OCI-LY3 (cell line): Measurements from ENCODE around the gene H2BK1.

Experiments used
- CTCF ChIP-seq: fragments of 200-600, 300-600 bp; sonication (generic); IDR thresholded peaks from 2 replicates; pipeline ENCODE4 v1.5.1; 2014; ENCODE audit warnings: antibody characterized with exemption, low read length, low read depth
- EZH2phosphoT487 ChIP-seq: fragments of 200-600 bp; shearing (Covaris generic); IDR thresholded peaks from 2 replicates; pipeline ENCODE4 v1.6.1; 2018; ENCODE audit warnings: antibody characterized with exemption, mixed run types, low read depth

- TF ChIP-seq CTCF = no peak
- TF ChIP-seq EZH2phosphoT487 = no peak
Measured at GRCh38 chr7:151197932-151198331, 12.4 kb downstream of the H2BK1 start.
